IMR-90 (cell line): ENCODE measurements around the gene GRK5. TPM values are rescaled to one million over a fixed set of nuclear protein-coding genes. Genes with fewer than 3 reads are reported as not detected.

Source experiments
- ATAC-seq: fragments of 200-7000 bp; cut with Tn5 transposase; 2 replicates; pipeline ENCODE4 v1.9.1; 2020; ENCODE audit warnings: low read depth, mild to moderate bottlenecking, moderate library complexity
- BruUV-seq: library from RNA; stranded (reverse); fragments of 400-500 nt; replicated peaks from 2 replicates; lab custom pipeline; 2021; lab: Mats Ljungman, UMichigan
- CTCF ChIA-PET: fragments of 300-600 bp; formaldehyde crosslinking; extraction: SDS; loops from one replicate; lab custom pipeline; 2021; ENCODE audit warnings: antibody characterized with exemption; lab: Yijun Ruan, JAX
- POLR2A ChIA-PET: fragments of 300-600 bp; sonication (Branson Sonifier 250); formaldehyde crosslinking; loops from one replicate; lab custom pipeline; 2022; ENCODE audit warnings: antibody characterized with exemption; ENCODE audit not compliant: unreplicated experiment; lab: Charles Lee
- DNase-seq: peaks from one replicate; pipeline ENCODE4 v3.0.0; 2013
- H2AFZ ChIP-seq: replicated peaks from 2 replicates; pipeline ENCODE3; 2013; ENCODE audit warnings: low read length, mild to moderate bottlenecking; ENCODE audit not compliant: poor library complexity
- H2AK5ac ChIP-seq: 2 replicates; pipeline ENCODE4 v1.6.1; 2013; ENCODE audit warnings: low read depth, low read length, inconsistent platforms
- H2AK9ac ChIP-seq: replicated peaks from 2 replicates; pipeline ENCODE3; 2013; ENCODE audit warnings: mild to moderate bottlenecking, low read depth, low read length, moderate library complexity; ENCODE audit not compliant: poor library complexity
- H2BK120ac ChIP-seq: 2 replicates; pipeline ENCODE4 v1.6.1; 2013; ENCODE audit warnings: low read depth, low read length, inconsistent platforms
- H2BK15ac ChIP-seq: 3 replicates; pipeline ENCODE4 v1.6.1; 2013; ENCODE audit warnings: low read depth, low read length, inconsistent platforms
- H2BK20ac ChIP-seq: 2 replicates; pipeline ENCODE4 v1.6.1; 2013; ENCODE audit warnings: low read depth, mild to moderate bottlenecking, inconsistent platforms, low read length, moderate library complexity
- H2BK5ac ChIP-seq: 2 replicates; pipeline ENCODE4 v1.6.1; 2013; ENCODE audit warnings: mild to moderate bottlenecking, low read depth, low read length, inconsistent platforms; ENCODE audit not compliant: poor library complexity, severe bottlenecking
- H3K14ac ChIP-seq: replicated peaks from 2 replicates; pipeline ENCODE4 v1.6.1; 2013; ENCODE audit warnings: low read depth, low read length, inconsistent platforms
- H3K18ac ChIP-seq: 2 replicates; pipeline ENCODE4 v1.6.1; 2013; ENCODE audit warnings: low read depth, low read length, control low read depth
- H3K23ac ChIP-seq: 2 replicates; pipeline ENCODE4 v1.6.1; 2013; ENCODE audit warnings: low read depth, low read length, inconsistent platforms
- H3K27ac ChIP-seq: 2 replicates; pipeline ENCODE4 v1.5.1; 2013; ENCODE audit warnings: mild to moderate bottlenecking, control low read depth, low read length; ENCODE audit not compliant: insufficient read depth
- H3K27me3 ChIP-seq: 2 replicates; pipeline ENCODE4 v1.6.1; 2013; ENCODE audit warnings: low read length; ENCODE audit not compliant: control insufficient read depth, insufficient read depth
- H3K36me3 ChIP-seq: 2 replicates; pipeline ENCODE4 v1.6.1; 2013; ENCODE audit warnings: low read length, mixed read lengths; ENCODE audit not compliant: control insufficient read depth, insufficient read depth
- H3K4ac ChIP-seq: 2 replicates; pipeline ENCODE4 v1.6.1; 2013; ENCODE audit warnings: low read depth, low read length, inconsistent platforms
- H3K4me1 ChIP-seq: 2 replicates; pipeline ENCODE4 v1.6.1; 2013; ENCODE audit warnings: low read length, mixed read lengths; ENCODE audit not compliant: control insufficient read depth, insufficient read depth
- H3K4me2 ChIP-seq: 2 replicates; pipeline ENCODE4 v1.6.1; 2013; ENCODE audit warnings: low read depth, mild to moderate bottlenecking, control low read depth, low read length, moderate library complexity
- H3K4me3 ChIP-seq: 2 replicates; pipeline ENCODE4 v1.5.1; 2013; ENCODE audit warnings: low read depth, mild to moderate bottlenecking, control low read depth, low read length, moderate library complexity; ENCODE audit not compliant: insufficient read depth
- H3K56ac ChIP-seq: 2 replicates; pipeline ENCODE4 v1.6.1; 2013; ENCODE audit warnings: low read length, inconsistent platforms; ENCODE audit not compliant: insufficient read depth; ENCODE audit errors: extremely low read depth
- H3K79me1 ChIP-seq, 2 experiments: 2 replicates each; pipeline ENCODE4 v1.6.1; 2013; ENCODE audit warnings: low read length in 2 of 2, inconsistent platforms in 1 of 2, low read depth in 1 of 2
- H3K9ac ChIP-seq: 2 replicates; pipeline ENCODE4 v1.6.1; 2013; ENCODE audit warnings: low read depth, low read length, control low read depth
- H3K9me1 ChIP-seq: 2 replicates; pipeline ENCODE4 v1.6.1; 2013; ENCODE audit warnings: low read length, inconsistent platforms; ENCODE audit not compliant: insufficient read depth
- H3K9me3 ChIP-seq: 2 replicates; pipeline ENCODE4 v1.6.1; 2013; ENCODE audit warnings: low read length; ENCODE audit not compliant: control insufficient read depth, insufficient read depth
- H4K20me1 ChIP-seq: 2 replicates; pipeline ENCODE4 v1.6.1; 2013; ENCODE audit warnings: low read length, inconsistent platforms; ENCODE audit not compliant: insufficient read depth
- H4K5ac ChIP-seq: 2 replicates; pipeline ENCODE4 v1.6.1; 2013; ENCODE audit warnings: mild to moderate bottlenecking, low read depth, low read length, control low read depth
- H4K8ac ChIP-seq, 2 experiments: 2 replicates each; pipeline ENCODE4 v1.6.1; 2013; ENCODE audit warnings: low read depth in 2 of 2, low read length in 2 of 2, control low read depth in 1 of 2, inconsistent platforms in 1 of 2
- H4K91ac ChIP-seq: 2 replicates; pipeline ENCODE4 v1.6.1; 2013; ENCODE audit warnings: low read depth, low read length, inconsistent platforms; ENCODE audit not compliant: insufficient read depth
- CEBPB ChIP-seq: IDR thresholded peaks from 2 replicates; pipeline ENCODE4 v1.6.1; 2012; ENCODE audit warnings: low read depth, low read length, improper control_type of control experiment
- MXI1 ChIP-seq: IDR thresholded peaks from 2 replicates; pipeline ENCODE4 v1.6.1; 2012; ENCODE audit warnings: low read depth, mild to moderate bottlenecking, low read length, moderate library complexity, borderline replicate concordance
- WGBS, 2 experiments: methylation state at CpG; one replicate each; pipeline versions ENCODE4 v1.1.5 to v1.1.7; 2013; ENCODE audit warnings: missing lambda C conversion rate in 2 of 2; ENCODE audit not compliant: insufficient read length in 1 of 2; ENCODE audit errors: extremely low coverage in 2 of 2; 5-methylcytosine and 5-hydroxymethylcytosine counted together
- dilution Hi-C: fragments of 300-500 bp; cut with HindIII; formaldehyde crosslinking; loops from one replicate; pipeline ENCODE4 v1.14.3; 2018; ENCODE audit warnings: low sequenced_read_pairs; ENCODE audit not compliant: unreplicated experiment
- in situ Hi-C: fragments of 300-500 bp; cut with MboI; formaldehyde crosslinking; loops from 3 replicates; pipeline ENCODE4 v1.14.3; 2019; ENCODE audit warnings: low sequenced_read_pairs, inconsistent platforms, mixed read lengths
- intact Hi-C: fragments of 100-400 bp; cut with micrococcal nuclease; formaldehyde crosslinking; loops from 2 replicates; pipeline ENCODE4 v1.10.0; 2022
- polyA plus RNA-seq, 3 experiments: library from polyadenylated mRNA; depleted of rRNA; stranded (reverse); fragments of >200 nt; gene quantifications; 2 replicates each; pipeline ENCODE4 v1.2.3, GENCODE V29; 2012; ENCODE audit warnings: low replicate concordance in 1 of 3
- total RNA-seq: library from RNA; depleted of rRNA; stranded (reverse); fragments of >200 nt; gene quantifications from 2 replicates; pipeline ENCODE4 v1.2.3, GENCODE V29; 2012
- TF ChIP-seq, protein P1 (sequence below): conservative IDR thresholded peaks from 2 replicates; pipeline ENCODE4 v1.5.1; 2012; ENCODE audit warnings: mild to moderate bottlenecking, low read depth, low read length, improper control_type of control experiment

Gene GRK5
- total and polyA plus RNA-seq, 2 of the 4 experiments (the other 2 are of a cell fraction): 12.9 to 16.3 TPM

DNA sequence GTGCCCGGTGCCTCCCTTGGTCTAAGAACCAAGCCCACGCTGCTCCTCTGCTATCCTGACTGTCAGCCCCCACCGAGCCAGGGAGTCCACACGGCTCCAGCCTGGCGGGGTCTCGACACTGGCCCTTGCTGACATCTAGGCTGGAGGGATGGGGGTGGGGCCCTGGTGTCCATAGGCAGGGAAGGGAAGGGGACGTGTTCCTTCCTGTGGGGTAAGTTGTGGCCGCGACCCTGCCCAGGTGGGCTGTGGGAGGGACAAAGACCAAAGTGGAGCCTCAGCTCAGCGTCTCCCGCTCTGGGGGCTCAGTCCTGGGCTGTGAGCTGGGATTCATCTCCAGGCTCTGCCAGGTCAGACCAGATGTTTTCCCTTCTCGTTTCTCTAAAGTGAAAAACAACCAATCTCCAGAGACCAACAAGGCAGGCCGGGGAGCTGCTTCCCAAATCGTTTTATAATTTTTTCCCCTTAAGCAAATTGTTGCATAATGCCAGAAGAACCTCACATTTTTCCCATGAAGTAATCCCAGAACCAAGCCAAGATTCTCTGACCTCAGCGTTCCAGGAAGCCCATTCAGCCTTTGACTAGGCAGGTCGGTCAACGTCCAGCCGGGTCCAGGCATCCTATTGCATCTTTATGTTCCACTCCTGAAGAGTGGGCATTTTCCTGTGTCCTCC lies 233.9 kb downstream of the GRK5 start:
- H2AFZ ChIP-seq: no peak overlapping the region
- no peak overlapping the region for H3K4me3 ChIP-seq
- DNase-seq (peak; percentile 79), ATAC-seq (peak; percentile 27; the same call in 1 of the 2 replicates)
- H3K4me1 ChIP-seq: peaks cover 5% of the 10 kb centered on the region; the same call in 1 of the 2 replicates
- H3K27me3 ChIP-seq: no peaks in the 10 kb centered on the region
- no peaks in the 10 kb centered on the region for H3K9me3 ChIP-seq
- peaks cover 81% of the 10 kb centered on the region for H3K36me3 ChIP-seq
- H2BK20ac ChIP-seq: no peak overlapping the region
- CTCF ChIA-PET: no interaction called here
- H3K27ac ChIP-seq: peak overlapping the region; percentile 34; the same call in 1 of the 2 replicates
- H3K18ac ChIP-seq: no peak overlapping the region
- H3K9me1 ChIP-seq: peaks cover 10% of the 10 kb centered on the region; the same call in 1 of the 2 replicates
- H2BK15ac ChIP-seq: no peak overlapping the region
- H4K8ac ChIP-seq: no peak overlapping the region
- H4K20me1 ChIP-seq: peaks cover 10% of the 10 kb centered on the region
- no peak overlapping the region; the same call in 1 of the 2 replicates for H4K5ac ChIP-seq
- dilution Hi-C loops (no loop called here), in situ Hi-C loops (no loop called here), intact Hi-C loops (no loop called here)
- POLR2A ChIA-PET: no interaction called here
- peak overlapping the region; percentile 56 for H2AK9ac ChIP-seq
- no peak overlapping the region for H3K14ac ChIP-seq
- H3K9ac ChIP-seq: no peak overlapping the region
- no peak overlapping the region for H3K4ac ChIP-seq
- no peak overlapping the region for H3K56ac ChIP-seq
- H2BK120ac ChIP-seq: no peak overlapping the region
- H3K4me2 ChIP-seq: no peak overlapping the region
- no peak overlapping the region for H2BK5ac ChIP-seq
- H2AK5ac ChIP-seq: peak overlapping the region; percentile 31; the same call in 1 of the 2 replicates
- H3K23ac ChIP-seq: no peak overlapping the region
- peak; percentile 77; the same call in 1 of the 2 replicates for TF ChIP-seq CEBPB
- no peak for TF ChIP-seq MXI1
- TF ChIP-seq, protein P1, sequence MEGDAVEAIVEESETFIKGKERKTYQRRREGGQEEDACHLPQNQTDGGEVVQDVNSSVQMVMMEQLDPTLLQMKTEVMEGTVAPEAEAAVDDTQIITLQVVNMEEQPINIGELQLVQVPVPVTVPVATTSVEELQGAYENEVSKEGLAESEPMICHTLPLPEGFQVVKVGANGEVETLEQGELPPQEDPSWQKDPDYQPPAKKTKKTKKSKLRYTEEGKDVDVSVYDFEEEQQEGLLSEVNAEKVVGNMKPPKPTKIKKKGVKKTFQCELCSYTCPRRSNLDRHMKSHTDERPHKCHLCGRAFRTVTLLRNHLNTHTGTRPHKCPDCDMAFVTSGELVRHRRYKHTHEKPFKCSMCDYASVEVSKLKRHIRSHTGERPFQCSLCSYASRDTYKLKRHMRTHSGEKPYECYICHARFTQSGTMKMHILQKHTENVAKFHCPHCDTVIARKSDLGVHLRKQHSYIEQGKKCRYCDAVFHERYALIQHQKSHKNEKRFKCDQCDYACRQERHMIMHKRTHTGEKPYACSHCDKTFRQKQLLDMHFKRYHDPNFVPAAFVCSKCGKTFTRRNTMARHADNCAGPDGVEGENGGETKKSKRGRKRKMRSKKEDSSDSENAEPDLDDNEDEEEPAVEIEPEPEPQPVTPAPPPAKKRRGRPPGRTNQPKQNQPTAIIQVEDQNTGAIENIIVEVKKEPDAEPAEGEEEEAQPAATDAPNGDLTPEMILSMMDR: no peak
- WGBS, 2 experiments: 63% methylated on average over 6 of the region's 18 CpGs; no CpG with 5 or more reads in 1 of the 2 experiments
- peaks cover 3 to 4% of the 10 kb centered on the region in 2 experiments; a peak in 2 of 4 replicates for H3K79me1 ChIP-seq
- no TSS peak for BruUV-seq
- H4K91ac ChIP-seq: no peak overlapping the region
